NCI-H1105 treated with DMSO at 0.1 percent for 48 hours (cell line): Measurements from ENCODE around the gene CTSH.
"Not testable (repeated sequence)": the region's sequence is repeated elsewhere in the genome, so short reads cannot be mapped to it uniquely, and the experiment has no call there.

ENCODE experiments used
- DNase-seq: peaks from one replicate; lab custom pipeline; 2025; lab: John Stamatoyannopoulos, UW

CTSH gene

GRCh38 chr15:78880813-78881212, 64.0 kb downstream of the CTSH start:
- no peak for DNase-seq

GRCh38 chr15:78880242-78880533, 64.7 kb downstream of the CTSH start:
- DNase-seq = no peak

- no peak for DNase-seq
These were observed 65.2 kb downstream of the CTSH start for GRCh38 chr15:78879517-78880241.

GRCh38 chr15:78878356-78878755, 66.5 kb downstream of the CTSH start:
- DNase-seq = no peak

GRCh38 chr15:78876954-78877353, 67.9 kb downstream of the CTSH start:
- not testable (repeated sequence) for DNase-seq

GRCh38 chr15:78875107-78875914, 69.5 kb downstream of the CTSH start:
- DNase-seq = no peak

- DNase-seq = no peak
These were observed 70.8 kb downstream of the CTSH start for GRCh38 chr15:78873793-78874765.

- peak; percentile 78 for DNase-seq
These were observed 71.7 kb downstream of the CTSH start for GRCh38 chr15:78872972-78873792.

GRCh38 chr15:78872155-78872971, 72.5 kb downstream of the CTSH start, which contains the start of gene MORF4L1:
Gene MORF4L1 (plus strand): TSS chr15:78872890. CDS start chr15:78873018, 128 bp downstream.
- peak; percentile 71 for DNase-seq

GRCh38 chr15:78871483-78872127, 73.2 kb downstream of the CTSH start:
- not testable (repeated sequence) for DNase-seq
